ENCODE results near the gene MAGEB17.
"Not testable (repeated sequence)": the region's sequence is repeated elsewhere in the genome, so short reads cannot be mapped to it uniquely, and the experiment has no call there.

MAGEB17 gene

GRCh38 chrX:16155581-16156096 is 11.6 kb upstream of the MAGEB17 start:
- no peak for DNase-seq

GRCh38 chrX:16156692-16157331 is 10.5 kb upstream of the MAGEB17 start:
- DNase-seq, result no peak

- DNase-seq, result no peak
Observed at GRCh38 chrX:16160729-16161128, 6.6 kb upstream of the MAGEB17 start.

- not testable (repeated sequence) for DNase-seq
Observed at GRCh38 chrX:16161173-16161572, 6.1 kb upstream of the MAGEB17 start.

GRCh38 chrX:16162391-16162790 is 4.9 kb upstream of the MAGEB17 start:
- DNase-seq, result no peak

- no peak for DNase-seq
Observed at GRCh38 chrX:16164748-16165147, 2.5 kb upstream of the MAGEB17 start.

- DNase-seq, result no peak
Observed at GRCh38 chrX:16171039-16171438, 3.8 kb downstream of the MAGEB17 start.

- DNase-seq, result no peak
Observed at GRCh38 chrX:16171944-16172343, 4.7 kb downstream of the MAGEB17 start.

- DNase-seq, result no peak
Observed at GRCh38 chrX:16172391-16172790, 5.1 kb downstream of the MAGEB17 start.

- no peak for DNase-seq
Observed at GRCh38 chrX:16175329-16176061, 8.2 kb downstream of the MAGEB17 start.

GRCh38 chrX:16177260-16177659 is 10.0 kb downstream of the MAGEB17 start:
- DNase-seq, result no peak

- DNase-seq, result not testable (repeated sequence)
Observed at GRCh38 chrX:16183843-16184242, 16.6 kb downstream of the MAGEB17 start.

GRCh38 chrX:16185725-16186136 is 18.4 kb downstream of the MAGEB17 start:
- no peak for DNase-seq

GRCh38 chrX:16186380-16187007 is 19.2 kb downstream of the MAGEB17 start:
- DNase-seq, result no peak

GRCh38 chrX:16187024-16187760 is 19.9 kb downstream of the MAGEB17 start:
- DNase-seq, result no peak

- no peak for DNase-seq
Observed at GRCh38 chrX:16188687-16189086, 21.4 kb downstream of the MAGEB17 start.

GRCh38 chrX:16191605-16192004 is 24.3 kb downstream of the MAGEB17 start:
- no peak for DNase-seq

GRCh38 chrX:16196829-16197228 is 29.5 kb downstream of the MAGEB17 start:
- no peak for DNase-seq

- DNase-seq, result no peak
Observed at GRCh38 chrX:16199343-16199742, 32.1 kb downstream of the MAGEB17 start.

GRCh38 chrX:16202943-16203342 is 35.7 kb downstream of the MAGEB17 start:
- no peak for DNase-seq

- DNase-seq, result no peak
Observed at GRCh38 chrX:16204538-16204937, 37.3 kb downstream of the MAGEB17 start.

GRCh38 chrX:16205840-16206239 is 38.6 kb downstream of the MAGEB17 start:
- no peak for DNase-seq

All from nucleus accumbens (tissue), 56 donors.